SU-DHL-6 (cell line): ENCODE results near the gene RGL3.

Experiments
- H2AFZ ChIP-seq: fragments of 200-600 bp; sonication (generic); 2 replicates; pipeline ENCODE4 v1.6.1; 2014; ENCODE audit warnings: low read depth, mild to moderate bottlenecking, moderate library complexity, mixed read lengths, antibody characterized with exemption, low read length; ENCODE audit not compliant: severe bottlenecking
- H3F3A ChIP-seq: fragments of 200-600 bp; shearing (Covaris generic); 2 replicates; pipeline ENCODE4 v1.6.0; 2016; ENCODE audit warnings: antibody characterized with exemption, mild to moderate bottlenecking; ENCODE audit not compliant: insufficient read depth
- H3K27ac ChIP-seq: fragments of 200-600 bp; sonication (generic); 2 replicates; pipeline ENCODE4 v1.5.1; 2016; ENCODE audit warnings: low read depth, mild to moderate bottlenecking, low read length, moderate library complexity, mixed read lengths
- H3K27me3 ChIP-seq: fragments of 200-600 bp; sonication (generic), shearing (Covaris generic); 2 replicates; pipeline ENCODE4 v1.6.0; 2014; ENCODE audit warnings: mild to moderate bottlenecking, low read length
- H3K36me3 ChIP-seq: fragments of 200-600 bp; sonication (generic); 2 replicates; pipeline ENCODE4 v1.6.1; 2014; ENCODE audit warnings: mild to moderate bottlenecking, low read length, mixed read lengths
- H3K4me2 ChIP-seq: fragments of 300-600, 200-600 bp; shearing (Covaris generic), sonication (generic); 2 replicates; pipeline ENCODE4 v1.6.0; 2014; ENCODE audit warnings: low read length, low read depth, mild to moderate bottlenecking; ENCODE audit not compliant: poor library complexity, severe bottlenecking
- H3K4me3 ChIP-seq: fragments of 200-600 bp; sonication (generic); 2 replicates; pipeline ENCODE4 v1.5.1; 2014; ENCODE audit warnings: antibody characterized with exemption, low read length, mild to moderate bottlenecking, mixed read lengths; ENCODE audit not compliant: insufficient read depth, poor library complexity, severe bottlenecking
- H3K79me2 ChIP-seq: fragments of 200-600 bp; sonication (generic); 2 replicates; pipeline ENCODE4 v1.6.1; 2014; ENCODE audit warnings: mild to moderate bottlenecking, low read length, moderate library complexity; ENCODE audit not compliant: insufficient read depth
- H3K9ac ChIP-seq: fragments of 200-600 bp; sonication (generic); 2 replicates; pipeline ENCODE4 v1.7.0; 2014; ENCODE audit warnings: mild to moderate bottlenecking, low read length
- H3K9me2 ChIP-seq: fragments of 200-600 bp; sonication (generic); replicated peaks from 2 replicates; pipeline ENCODE4 v1.6.1; 2014; ENCODE audit warnings: low read length; ENCODE audit not compliant: insufficient read depth
- H3K9me3 ChIP-seq: fragments of 200-600 bp; sonication (generic); 2 replicates; pipeline ENCODE4 v1.6.1; 2014; ENCODE audit warnings: low read length, mixed read lengths; ENCODE audit not compliant: insufficient read depth
- H4K20me1 ChIP-seq: fragments of 200-600 bp; sonication (generic); 2 replicates; pipeline ENCODE4 v1.6.1; 2014; ENCODE audit warnings: low read depth, mild to moderate bottlenecking, antibody characterized with exemption, low read length, moderate library complexity, mixed read lengths
- CTCF ChIP-seq: fragments of 200-600 bp; sonication (generic); IDR thresholded peaks from one replicate; pipeline ENCODE4 v1.5.1; 2017; ENCODE audit warnings: antibody characterized with exemption, mild to moderate bottlenecking, low read length, moderate library complexity; ENCODE audit not compliant: insufficient read depth, poor library complexity, severe bottlenecking
- EZH2phosphoT487 ChIP-seq: fragments of 200-600 bp; sonication (generic), shearing (Covaris generic); conservative IDR thresholded peaks from 2 replicates; pipeline ENCODE4 v1.6.1; 2018; ENCODE audit warnings: mild to moderate bottlenecking, antibody characterized with exemption, low read length, moderate library complexity, mixed read lengths

The RGL3 gene

GRCh38 chr19:11399667-11400066 lies 19.4 kb downstream of the RGL3 start:
- Histone ChIP-seq H3F3A (no peaks in the 10 kb centered on the region), H3K4me3 (no peak overlapping the region), H3K27me3 (no peaks in the 10 kb centered on the region), H3K27ac (no peak overlapping the region), H3K9ac (no peak overlapping the region), H3K9me3 (no peaks in the 10 kb centered on the region), H3K79me2 (no peaks in the 10 kb centered on the region), H3K9me2 (no peaks in the 10 kb centered on the region), H2AFZ (no peak overlapping the region), H4K20me1 (no peaks in the 10 kb centered on the region), H3K4me2 (no peak overlapping the region), H3K36me3 (no peaks in the 10 kb centered on the region)
- TF ChIP-seq CTCF: no peak
- TF ChIP-seq EZH2phosphoT487: no peak

GRCh38 chr19:11397089-11397610 lies 22.0 kb downstream of the RGL3 start:
- no peaks in the 10 kb centered on the region for H3K9me2 ChIP-seq
- no peak overlapping the region for H3K4me3 ChIP-seq
- no peaks in the 10 kb centered on the region for H3K79me2 ChIP-seq
- no peaks in the 10 kb centered on the region for H3F3A ChIP-seq
- H2AFZ ChIP-seq: no peak overlapping the region
- no peaks in the 10 kb centered on the region for H3K9me3 ChIP-seq
- no peak overlapping the region for H3K4me2 ChIP-seq
- TF ChIP-seq EZH2phosphoT487: no peak
- no peaks in the 10 kb centered on the region for H3K36me3 ChIP-seq
- no peak overlapping the region for H3K9ac ChIP-seq
- H4K20me1 ChIP-seq: no peaks in the 10 kb centered on the region
- H3K27ac ChIP-seq: no peak overlapping the region
- no peaks in the 10 kb centered on the region for H3K27me3 ChIP-seq

- Histone ChIP-seq H3K4me2 (no peak overlapping the region), H3K9ac (no peak overlapping the region), H3K36me3 (no peaks in the 10 kb centered on the region), H3K27me3 (no peaks in the 10 kb centered on the region), H4K20me1 (no peaks in the 10 kb centered on the region), H3K27ac (no peak overlapping the region), H3K79me2 (no peaks in the 10 kb centered on the region), H3K9me3 (no peaks in the 10 kb centered on the region), H3F3A (no peaks in the 10 kb centered on the region), H3K4me3 (no peak overlapping the region), H2AFZ (no peak overlapping the region), H3K9me2 (no peaks in the 10 kb centered on the region)
- TF ChIP-seq CTCF (no peak), EZH2phosphoT487 (no peak)
Observed at GRCh38 chr19:11390933-11391680, 28.0 kb downstream of the RGL3 start.

- Histone ChIP-seq H3K9ac (no peak overlapping the region), H3K79me2 (no peaks in the 10 kb centered on the region), H3K9me3 (no peaks in the 10 kb centered on the region), H3K4me2 (no peak overlapping the region), H3K4me3 (no peak overlapping the region), H3K36me3 (no peaks in the 10 kb centered on the region), H3K27me3 (no peaks in the 10 kb centered on the region), H3K9me2 (no peaks in the 10 kb centered on the region), H2AFZ (no peak overlapping the region), H4K20me1 (no peaks in the 10 kb centered on the region), H3F3A (no peaks in the 10 kb centered on the region), H3K27ac (no peak overlapping the region)
- TF ChIP-seq EZH2phosphoT487: no peak
- TF ChIP-seq CTCF: no peak
Observed at GRCh38 chr19:11390359-11390758, 28.8 kb downstream of the RGL3 start.
